HG03196 (cell line): ENCODE data around the gene RPS15A.
"Not testable (repeated sequence)": the region's sequence is repeated elsewhere in the genome, so short reads cannot be mapped to it uniquely, and the experiment has no call there.

Experiments used
- ATAC-seq: cut with Tn5 transposase; IDR thresholded peaks from one replicate; pipeline ENCODE4 v1.9.1; 2021; ENCODE audit not compliant: unreplicated experiment

RPS15A gene

DNA sequence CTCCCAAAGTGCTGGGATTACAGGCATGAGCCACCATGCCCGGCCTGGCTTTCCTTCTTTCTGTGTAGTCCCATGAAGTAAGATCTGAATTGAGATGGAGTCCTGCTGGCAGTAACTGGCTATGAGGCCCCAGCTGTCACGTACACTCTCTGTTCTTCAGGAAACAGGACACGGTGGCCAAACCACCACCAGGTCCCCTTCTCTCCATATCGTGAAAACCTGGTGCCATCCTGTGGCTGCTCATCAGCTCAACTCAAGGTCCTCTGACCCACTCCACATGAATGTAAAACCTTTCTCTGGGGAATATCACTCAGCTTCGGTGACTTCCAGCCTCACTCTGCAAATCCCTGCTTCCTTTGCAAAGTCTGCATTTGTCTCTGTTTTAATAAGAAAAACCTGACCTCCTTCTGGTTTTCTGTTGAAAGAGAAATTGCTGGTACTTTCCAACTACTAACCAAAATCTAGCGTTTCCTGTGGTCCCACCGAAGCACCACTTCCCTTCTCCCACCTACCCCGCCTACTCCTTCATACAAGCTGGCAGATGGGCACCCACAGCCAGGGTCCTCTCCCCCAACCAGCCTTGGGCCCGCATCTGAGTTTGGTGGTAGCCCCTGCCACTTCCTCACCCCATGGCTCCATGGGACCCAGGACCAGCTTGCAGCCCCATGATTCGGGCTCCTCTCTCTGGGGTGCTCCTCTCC is 32.0 kb downstream of the RPS15A start:
- ATAC-seq: not testable (repeated sequence)

DNA sequence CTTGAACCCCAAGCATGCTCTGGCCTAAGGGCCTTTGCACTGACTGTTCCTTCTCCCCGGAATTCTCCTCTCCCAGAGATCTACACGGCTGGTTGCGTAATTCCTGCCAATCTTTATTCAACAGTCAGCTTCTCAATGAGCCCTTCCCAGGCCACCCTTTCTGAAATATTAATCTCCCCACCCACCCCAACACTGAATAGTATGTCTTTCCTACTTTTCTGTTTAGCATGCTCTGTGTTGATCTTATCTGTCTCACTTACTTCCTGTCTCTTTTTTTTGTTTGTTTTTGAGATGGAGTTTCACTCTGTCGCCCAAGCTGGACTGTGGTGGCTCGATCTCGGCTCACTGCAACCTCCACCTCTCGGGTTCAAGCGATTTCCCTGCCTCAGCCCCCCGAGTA is 33.5 kb downstream of the RPS15A start:
- not testable (repeated sequence) for ATAC-seq

DNA sequence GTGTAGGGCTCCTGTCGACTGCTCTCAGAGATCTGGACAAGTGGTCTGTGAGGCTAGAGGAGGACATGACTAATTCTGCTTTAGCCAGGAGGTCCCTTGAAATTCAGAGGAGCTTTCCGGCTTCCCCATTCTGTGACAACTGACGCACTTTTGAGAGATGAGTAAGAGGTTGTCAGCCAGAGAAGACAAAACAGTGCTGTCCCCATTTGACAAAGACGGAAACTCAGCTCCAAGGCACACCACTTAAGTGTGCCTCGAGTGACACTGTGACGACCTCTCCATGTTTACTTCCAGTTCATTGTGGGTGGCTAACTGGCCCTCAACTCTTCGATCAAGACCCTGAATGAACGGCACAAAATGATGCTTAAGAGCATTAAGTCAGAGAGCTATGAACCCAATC is 47.3 kb downstream of the RPS15A start:
- ATAC-seq: not testable (repeated sequence)

DNA sequence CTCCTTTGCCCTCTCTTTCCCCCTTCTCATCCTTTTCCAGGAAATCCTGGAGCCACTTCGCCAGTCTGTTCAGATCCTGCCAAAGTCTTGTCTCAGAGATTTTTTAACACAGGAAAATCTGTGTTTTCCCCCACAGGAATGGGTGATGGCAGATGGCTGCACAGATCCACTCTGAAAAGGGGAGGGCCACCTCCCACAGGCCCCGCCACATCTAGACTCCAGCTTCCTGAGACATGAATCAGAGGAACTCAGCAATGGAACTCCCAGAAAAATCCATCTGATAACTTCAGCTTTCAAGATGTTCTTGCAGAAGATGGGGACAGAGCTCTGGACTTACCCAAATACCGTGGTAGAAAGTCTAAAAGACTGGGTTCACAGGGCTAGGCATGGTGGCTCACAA is 50.1 kb downstream of the RPS15A start:
- not testable (repeated sequence) for ATAC-seq

DNA sequence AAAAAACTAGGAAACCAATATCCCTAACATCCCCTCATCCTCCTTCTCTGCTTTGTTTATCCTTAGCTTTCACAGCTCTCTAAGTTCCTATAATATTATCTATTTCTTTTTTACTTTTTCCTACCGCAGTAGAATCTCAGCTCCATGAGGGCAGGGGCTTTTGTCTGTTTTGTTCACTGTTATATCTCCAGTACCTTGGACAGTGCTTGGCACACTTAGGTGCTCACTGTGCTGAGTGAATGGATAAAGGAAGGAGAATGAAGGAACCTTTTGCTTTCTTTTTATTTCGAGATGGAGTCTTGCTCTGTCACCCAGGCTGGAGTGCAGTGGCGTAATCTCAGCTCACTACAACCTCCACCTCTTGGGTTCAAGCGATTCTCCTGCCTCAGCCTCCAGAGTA is 51.4 kb downstream of the RPS15A start:
- not testable (repeated sequence) for ATAC-seq

DNA sequence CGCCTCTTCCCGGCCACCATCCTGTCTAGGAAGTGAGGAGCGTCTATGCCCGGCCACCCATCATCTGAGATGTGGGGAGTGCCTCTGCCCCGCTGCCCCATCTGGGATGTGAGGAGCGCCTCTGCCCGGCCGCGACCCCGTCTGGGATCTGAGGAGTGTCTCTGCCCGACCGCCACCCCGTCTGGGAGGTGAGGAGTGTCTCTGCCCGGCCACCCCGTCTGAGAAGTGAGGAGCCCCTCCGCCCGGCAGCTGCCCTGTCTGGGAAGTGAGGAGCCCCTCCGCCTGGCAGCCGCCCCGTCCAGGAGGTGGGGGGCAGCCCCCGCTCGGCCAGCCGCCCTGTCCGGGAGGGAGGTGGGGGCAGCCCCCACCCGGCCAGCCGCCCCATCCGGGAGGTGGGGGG is 55.9 kb downstream of the RPS15A start:
- not testable (repeated sequence) for ATAC-seq
